Breast epithelium (tissue), 3 donors: Measurements from ENCODE around the gene PHACTR1.

Experiments used
- POLR2A ChIP-seq: fragments of 450-650 bp; IDR thresholded peaks from one replicate; pipeline ENCODE4 v1.6.1; 2016; ENCODE audit warnings: antibody characterized with exemption, mild to moderate bottlenecking, moderate library complexity
- TF ChIP-seq, protein P1 (sequence below), 3 donors: fragments of 450-650 bp; IDR thresholded peaks; one replicate each; pipeline ENCODE4 v1.5.1; 2016 to 2017; ENCODE audit warnings: antibody characterized with exemption in 3 of 3, mild to moderate bottlenecking in 3 of 3, moderate library complexity in 3 of 3

- TF ChIP-seq, protein P1, sequence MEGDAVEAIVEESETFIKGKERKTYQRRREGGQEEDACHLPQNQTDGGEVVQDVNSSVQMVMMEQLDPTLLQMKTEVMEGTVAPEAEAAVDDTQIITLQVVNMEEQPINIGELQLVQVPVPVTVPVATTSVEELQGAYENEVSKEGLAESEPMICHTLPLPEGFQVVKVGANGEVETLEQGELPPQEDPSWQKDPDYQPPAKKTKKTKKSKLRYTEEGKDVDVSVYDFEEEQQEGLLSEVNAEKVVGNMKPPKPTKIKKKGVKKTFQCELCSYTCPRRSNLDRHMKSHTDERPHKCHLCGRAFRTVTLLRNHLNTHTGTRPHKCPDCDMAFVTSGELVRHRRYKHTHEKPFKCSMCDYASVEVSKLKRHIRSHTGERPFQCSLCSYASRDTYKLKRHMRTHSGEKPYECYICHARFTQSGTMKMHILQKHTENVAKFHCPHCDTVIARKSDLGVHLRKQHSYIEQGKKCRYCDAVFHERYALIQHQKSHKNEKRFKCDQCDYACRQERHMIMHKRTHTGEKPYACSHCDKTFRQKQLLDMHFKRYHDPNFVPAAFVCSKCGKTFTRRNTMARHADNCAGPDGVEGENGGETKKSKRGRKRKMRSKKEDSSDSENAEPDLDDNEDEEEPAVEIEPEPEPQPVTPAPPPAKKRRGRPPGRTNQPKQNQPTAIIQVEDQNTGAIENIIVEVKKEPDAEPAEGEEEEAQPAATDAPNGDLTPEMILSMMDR (IDR thresholded peaks at IDR 0.05): no peak
- TF ChIP-seq POLR2A: no peak
Observed at GRCh38 chr6:13178107-13178506, 461.5 kb downstream of the PHACTR1 start.
